GM03348 (cell line): Measurements from ENCODE around the gene UCK2.
A peak's percentile ranks its signal among the peaks of the same experiment; 100 is the strongest.

Experiments
- DNase-seq: peaks from one replicate; pipeline ENCODE4 v3.0.0; 2012; ENCODE audit warnings: low spot score

The UCK2 gene

GRCh38 chr1:165938844-165939243 lies 111.4 kb downstream of the UCK2 start:
- no peak for DNase-seq

- DNase-seq: no peak
Measured at GRCh38 chr1:165941531-165941930, 114.1 kb downstream of the UCK2 start.

- no peak for DNase-seq
Measured at GRCh38 chr1:165942062-165942461, 114.6 kb downstream of the UCK2 start.

- no peak for DNase-seq
Measured at GRCh38 chr1:165942927-165943597, 115.6 kb downstream of the UCK2 start.

GRCh38 chr1:165945911-165946310 lies 118.5 kb downstream of the UCK2 start:
- no peak for DNase-seq

GRCh38 chr1:165947797-165948455 lies 120.5 kb downstream of the UCK2 start:
- DNase-seq: no peak

- peak; percentile 46 for DNase-seq
Measured at GRCh38 chr1:165949335-165950130, 122.1 kb downstream of the UCK2 start.

- peak; percentile 77 for DNase-seq
Measured at GRCh38 chr1:165954940-165955339, 127.5 kb downstream of the UCK2 start.

GRCh38 chr1:165958306-165958705 lies 130.9 kb downstream of the UCK2 start:
- DNase-seq: no peak

- DNase-seq: no peak
Measured at GRCh38 chr1:165960136-165960535, 132.7 kb downstream of the UCK2 start.

GRCh38 chr1:165960881-165961280 lies 133.5 kb downstream of the UCK2 start:
- no peak for DNase-seq
